ENCODE data around the gene MXD3. TPM values are rescaled to one million over a fixed set of nuclear protein-coding genes. Genes with fewer than 3 reads are reported as not detected.

Gene MXD3
- total RNA-seq, 4 donors from 2014 or later, result 0.90 to 7.8 (median 3.5) TPM

DNA sequence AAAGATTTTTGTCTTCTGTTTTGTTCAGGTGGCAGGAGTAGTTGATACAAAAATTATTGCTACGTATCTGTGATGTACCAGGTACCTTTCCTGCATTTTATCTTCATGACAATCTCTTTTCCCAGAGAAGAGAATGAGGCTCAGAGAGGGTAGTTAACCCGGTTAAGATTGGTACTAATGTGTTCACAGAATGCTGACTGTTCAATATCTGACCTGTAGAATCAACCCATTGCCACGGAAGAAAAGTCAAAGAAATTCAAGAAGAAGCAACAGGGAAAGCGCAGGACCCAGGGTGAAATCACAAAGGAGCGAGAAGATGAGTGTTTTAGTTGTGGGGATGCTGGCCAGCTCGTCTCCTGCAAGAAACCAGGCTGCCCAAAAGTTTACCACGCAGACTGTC, 20.0 kb downstream of the MXD3 start:
- ATAC-seq, result no peak
- no peaks in the 10 kb centered on the region for H3K9me3 ChIP-seq
- H3K4me3 ChIP-seq, result no peak overlapping the region
- intact Hi-C loops (cut with DNase I; ENCODE audit: low total_unique reads), result no loop called here
- H3K4me1 ChIP-seq, result peaks cover 0 to 4% of the 10 kb centered on the region in 2 donors
- in situ Hi-C loops (cut with MboI; ENCODE audit: low sequenced_read_pairs in 4 of 4), result no loop called here
- TF ChIP-seq CTCF (IDR thresholded peaks at IDR 0.05 in 4 of 5, conservative IDR thresholded peaks at IDR 0.05 in 1 of 5) (no peak), POLR2A (IDR thresholded peaks at IDR 0.05) (no peak)
- H3K27ac ChIP-seq, result no peak overlapping the region
- no peaks in the 10 kb centered on the region for H3K27me3 ChIP-seq
- peaks cover 5 to 72% of the 10 kb centered on the region in 2 donors for H3K36me3 ChIP-seq
- DNase-seq, result no peak

- in situ Hi-C loops (cut with MboI; ENCODE audit: low sequenced_read_pairs in 4 of 4), result no loop called here
- TF ChIP-seq POLR2A (IDR thresholded peaks at IDR 0.05) (no peak), CTCF (IDR thresholded peaks at IDR 0.05 in 4 of 5, conservative IDR thresholded peaks at IDR 0.05 in 1 of 5) (no peak)
- DNase-seq (no peak), ATAC-seq (no peak)
- peaks cover 5 to 70% of the 10 kb centered on the region in 2 donors for H3K36me3 ChIP-seq
- intact Hi-C loops (cut with DNase I; ENCODE audit: low total_unique reads), result no loop called here
- H3K4me1 ChIP-seq, result no peaks in the 10 kb centered on the region
- no peaks in the 10 kb centered on the region for H3K27me3 ChIP-seq
- H3K9me3 ChIP-seq, result no peaks in the 10 kb centered on the region
- H3K4me3 ChIP-seq, result no peak overlapping the region
- no peak overlapping the region for H3K27ac ChIP-seq
These were observed 20.7 kb downstream of the MXD3 start for GRCh38 chr5:177290816-177291596.

DNA sequence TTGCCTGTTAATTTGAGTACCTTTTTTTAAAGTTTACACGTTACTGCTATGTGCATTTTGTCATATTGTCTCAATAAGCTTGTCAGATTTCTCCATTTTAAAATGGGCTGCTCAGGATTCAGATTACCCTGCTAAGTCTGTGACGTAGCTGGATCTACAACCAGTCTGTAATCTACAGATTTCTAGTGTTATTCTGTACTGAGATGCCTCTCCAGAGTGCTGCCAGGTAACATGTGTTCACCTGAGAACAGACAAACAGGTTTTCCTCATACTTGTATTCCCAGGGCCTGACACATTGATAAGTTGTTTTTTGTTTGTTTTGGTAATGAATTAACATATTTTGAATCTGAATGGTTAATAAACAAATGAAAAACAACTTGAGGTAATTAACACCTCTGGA, 23.5 kb downstream of the MXD3 start:
- Histone ChIP-seq H3K9me3 (no peaks in the 10 kb centered on the region), H3K27ac (no peak overlapping the region), H3K4me1 (no peaks in the 10 kb centered on the region), H3K36me3 (peaks cover 0 to 62% of the 10 kb centered on the region in 2 donors), H3K27me3 (no peaks in the 10 kb centered on the region), H3K4me3 (no peak overlapping the region)
- DNase-seq (no peak), ATAC-seq (no peak)
- in situ Hi-C loops (cut with MboI; ENCODE audit: low sequenced_read_pairs in 4 of 4), result no loop called here
- TF ChIP-seq CTCF (IDR thresholded peaks at IDR 0.05 in 4 of 5, conservative IDR thresholded peaks at IDR 0.05 in 1 of 5), result no peak
- no peak for TF ChIP-seq POLR2A (IDR thresholded peaks at IDR 0.05)
- intact Hi-C loops (cut with DNase I; ENCODE audit: low total_unique reads), result no loop called here

GRCh38 chr5:177276886-177277285, 34.8 kb downstream of the MXD3 start:
- H3K4me1 ChIP-seq, result no peaks in the 10 kb centered on the region
- ATAC-seq (no peak), DNase-seq (no peak)
- H3K36me3 ChIP-seq, result peaks cover 0 to 56% of the 10 kb centered on the region in 2 donors
- no peaks in the 10 kb centered on the region for H3K27me3 ChIP-seq
- H3K9me3 ChIP-seq, result no peaks in the 10 kb centered on the region
- intact Hi-C loops (cut with DNase I; ENCODE audit: low total_unique reads) (no loop called here), in situ Hi-C loops (cut with MboI; ENCODE audit: low sequenced_read_pairs in 4 of 4) (no loop called here)
- no peak overlapping the region for H3K4me3 ChIP-seq
- H3K27ac ChIP-seq, result no peak overlapping the region
- TF ChIP-seq CTCF (IDR thresholded peaks at IDR 0.05 in 4 of 5, conservative IDR thresholded peaks at IDR 0.05 in 1 of 5) (no peak), POLR2A (IDR thresholded peaks at IDR 0.05) (no peak)

Data from gastrocnemius medialis (tissue), 4 donors.